IMR-90 (cell line): ENCODE data around the gene THRA. TPM values are rescaled to one million over a fixed set of nuclear protein-coding genes. Genes with fewer than 3 reads are reported as not detected.

ENCODE experiments used
- ATAC-seq: fragments of 200-7000 bp; cut with Tn5 transposase; 2 replicates; pipeline ENCODE4 v1.9.1; 2020; ENCODE audit warnings: low read depth, mild to moderate bottlenecking, moderate library complexity
- BruUV-seq: library from RNA; stranded (reverse); fragments of 400-500 nt; replicated peaks from 2 replicates; lab custom pipeline; 2021; lab: Mats Ljungman, UMichigan
- CTCF ChIA-PET: fragments of 300-600 bp; formaldehyde crosslinking; extraction: SDS; loops from one replicate; lab custom pipeline; 2021; ENCODE audit warnings: antibody characterized with exemption; lab: Yijun Ruan, JAX
- POLR2A ChIA-PET: fragments of 300-600 bp; sonication (Branson Sonifier 250); formaldehyde crosslinking; loops from one replicate; lab custom pipeline; 2022; ENCODE audit warnings: antibody characterized with exemption; ENCODE audit not compliant: unreplicated experiment; lab: Charles Lee
- DNase-seq: peaks from one replicate; pipeline ENCODE4 v3.0.0; 2013
- H2AFZ ChIP-seq: replicated peaks from 2 replicates; pipeline ENCODE3; 2013; ENCODE audit warnings: low read length, mild to moderate bottlenecking; ENCODE audit not compliant: poor library complexity
- H2AK5ac ChIP-seq: 2 replicates; pipeline ENCODE4 v1.6.1; 2013; ENCODE audit warnings: low read depth, low read length, inconsistent platforms
- H2AK9ac ChIP-seq: replicated peaks from 2 replicates; pipeline ENCODE3; 2013; ENCODE audit warnings: mild to moderate bottlenecking, low read depth, low read length, moderate library complexity; ENCODE audit not compliant: poor library complexity
- H2BK120ac ChIP-seq: 2 replicates; pipeline ENCODE4 v1.6.1; 2013; ENCODE audit warnings: low read depth, low read length, inconsistent platforms
- H2BK15ac ChIP-seq: 3 replicates; pipeline ENCODE4 v1.6.1; 2013; ENCODE audit warnings: low read depth, low read length, inconsistent platforms
- H2BK20ac ChIP-seq: 2 replicates; pipeline ENCODE4 v1.6.1; 2013; ENCODE audit warnings: low read depth, mild to moderate bottlenecking, inconsistent platforms, low read length, moderate library complexity
- H2BK5ac ChIP-seq: 2 replicates; pipeline ENCODE4 v1.6.1; 2013; ENCODE audit warnings: mild to moderate bottlenecking, low read depth, low read length, inconsistent platforms; ENCODE audit not compliant: poor library complexity, severe bottlenecking
- H3K14ac ChIP-seq: replicated peaks from 2 replicates; pipeline ENCODE4 v1.6.1; 2013; ENCODE audit warnings: low read depth, low read length, inconsistent platforms
- H3K18ac ChIP-seq: 2 replicates; pipeline ENCODE4 v1.6.1; 2013; ENCODE audit warnings: low read depth, low read length, control low read depth
- H3K23ac ChIP-seq: 2 replicates; pipeline ENCODE4 v1.6.1; 2013; ENCODE audit warnings: low read depth, low read length, inconsistent platforms
- H3K27ac ChIP-seq: 2 replicates; pipeline ENCODE4 v1.5.1; 2013; ENCODE audit warnings: mild to moderate bottlenecking, control low read depth, low read length; ENCODE audit not compliant: insufficient read depth
- H3K27me3 ChIP-seq: 2 replicates; pipeline ENCODE4 v1.6.1; 2013; ENCODE audit warnings: low read length; ENCODE audit not compliant: control insufficient read depth, insufficient read depth
- H3K36me3 ChIP-seq: 2 replicates; pipeline ENCODE4 v1.6.1; 2013; ENCODE audit warnings: low read length, mixed read lengths; ENCODE audit not compliant: control insufficient read depth, insufficient read depth
- H3K4ac ChIP-seq: 2 replicates; pipeline ENCODE4 v1.6.1; 2013; ENCODE audit warnings: low read depth, low read length, inconsistent platforms
- H3K4me1 ChIP-seq: 2 replicates; pipeline ENCODE4 v1.6.1; 2013; ENCODE audit warnings: low read length, mixed read lengths; ENCODE audit not compliant: control insufficient read depth, insufficient read depth
- H3K4me2 ChIP-seq: 2 replicates; pipeline ENCODE4 v1.6.1; 2013; ENCODE audit warnings: low read depth, mild to moderate bottlenecking, control low read depth, low read length, moderate library complexity
- H3K4me3 ChIP-seq: 2 replicates; pipeline ENCODE4 v1.5.1; 2013; ENCODE audit warnings: low read depth, mild to moderate bottlenecking, control low read depth, low read length, moderate library complexity; ENCODE audit not compliant: insufficient read depth
- H3K56ac ChIP-seq: 2 replicates; pipeline ENCODE4 v1.6.1; 2013; ENCODE audit warnings: low read length, inconsistent platforms; ENCODE audit not compliant: insufficient read depth; ENCODE audit errors: extremely low read depth
- H3K79me1 ChIP-seq, 2 experiments: 2 replicates each; pipeline ENCODE4 v1.6.1; 2013; ENCODE audit warnings: low read length in 2 of 2, inconsistent platforms in 1 of 2, low read depth in 1 of 2
- H3K9ac ChIP-seq: 2 replicates; pipeline ENCODE4 v1.6.1; 2013; ENCODE audit warnings: low read depth, low read length, control low read depth
- H3K9me1 ChIP-seq: 2 replicates; pipeline ENCODE4 v1.6.1; 2013; ENCODE audit warnings: low read length, inconsistent platforms; ENCODE audit not compliant: insufficient read depth
- H3K9me3 ChIP-seq: 2 replicates; pipeline ENCODE4 v1.6.1; 2013; ENCODE audit warnings: low read length; ENCODE audit not compliant: control insufficient read depth, insufficient read depth
- H4K20me1 ChIP-seq: 2 replicates; pipeline ENCODE4 v1.6.1; 2013; ENCODE audit warnings: low read length, inconsistent platforms; ENCODE audit not compliant: insufficient read depth
- H4K5ac ChIP-seq: 2 replicates; pipeline ENCODE4 v1.6.1; 2013; ENCODE audit warnings: mild to moderate bottlenecking, low read depth, low read length, control low read depth
- H4K8ac ChIP-seq, 2 experiments: 2 replicates each; pipeline ENCODE4 v1.6.1; 2013; ENCODE audit warnings: low read depth in 2 of 2, low read length in 2 of 2, control low read depth in 1 of 2, inconsistent platforms in 1 of 2
- H4K91ac ChIP-seq: 2 replicates; pipeline ENCODE4 v1.6.1; 2013; ENCODE audit warnings: low read depth, low read length, inconsistent platforms; ENCODE audit not compliant: insufficient read depth
- BHLHE40 ChIP-seq: fragments of 150-350 bp; IDR thresholded peaks from 2 replicates; pipeline ENCODE4 v1.6.1; 2016; ENCODE audit warnings: mild to moderate bottlenecking, low read depth, low read length
- CEBPB ChIP-seq: IDR thresholded peaks from 2 replicates; pipeline ENCODE4 v1.6.1; 2012; ENCODE audit warnings: low read depth, low read length, improper control_type of control experiment
- CHD1 ChIP-seq: IDR thresholded peaks from 2 replicates; pipeline ENCODE4 v1.6.1; 2012; ENCODE audit warnings: low read depth, low read length, improper control_type of control experiment
- CTCF ChIP-seq: conservative IDR thresholded peaks from 2 replicates; pipeline ENCODE4 v1.5.1; 2012; ENCODE audit warnings: mild to moderate bottlenecking, low read depth, low read length, improper control_type of control experiment
- ELK1 ChIP-seq: fragments of 150-350 bp; IDR thresholded peaks from 2 replicates; pipeline ENCODE4 v1.6.1; 2016; ENCODE audit warnings: low read depth, mild to moderate bottlenecking, low read length, moderate library complexity, borderline replicate concordance
- MAFK ChIP-seq: IDR thresholded peaks from 2 replicates; pipeline ENCODE4 v1.6.1; 2012; ENCODE audit warnings: low read depth, low read length, improper control_type of control experiment
- MAZ ChIP-seq: IDR thresholded peaks from 2 replicates; pipeline ENCODE4 v1.6.1; 2012; ENCODE audit warnings: low read depth, mild to moderate bottlenecking, low read length, improper control_type of control experiment, moderate library complexity, borderline replicate concordance
- MXI1 ChIP-seq: IDR thresholded peaks from 2 replicates; pipeline ENCODE4 v1.6.1; 2012; ENCODE audit warnings: low read depth, mild to moderate bottlenecking, low read length, moderate library complexity, borderline replicate concordance
- NFE2L2 ChIP-seq: fragments of 150-350 bp; IDR thresholded peaks from 2 replicates; pipeline ENCODE4 v1.6.1; 2016; ENCODE audit warnings: low read depth, mild to moderate bottlenecking, low read length
- SMC3 ChIP-seq: fragments of 150-350 bp; IDR thresholded peaks from 2 replicates; pipeline ENCODE4 v1.6.1; 2016; ENCODE audit warnings: low read depth, mild to moderate bottlenecking, antibody characterized with exemption, low read length, moderate library complexity
- USF2 ChIP-seq: fragments of 150-350 bp; IDR thresholded peaks from 2 replicates; pipeline ENCODE4 v1.6.1; 2017; ENCODE audit warnings: mild to moderate bottlenecking, antibody characterized with exemption, low read length, low read depth
- WGBS, 2 experiments: methylation state at CpG; one replicate each; pipeline versions ENCODE4 v1.1.5 to v1.1.7; 2013; ENCODE audit warnings: missing lambda C conversion rate in 2 of 2; ENCODE audit not compliant: insufficient read length in 1 of 2; ENCODE audit errors: extremely low coverage in 2 of 2; 5-methylcytosine and 5-hydroxymethylcytosine counted together
- dilution Hi-C: fragments of 300-500 bp; cut with HindIII; formaldehyde crosslinking; loops from one replicate; pipeline ENCODE4 v1.14.3; 2018; ENCODE audit warnings: low sequenced_read_pairs; ENCODE audit not compliant: unreplicated experiment
- in situ Hi-C: fragments of 300-500 bp; cut with MboI; formaldehyde crosslinking; loops from 3 replicates; pipeline ENCODE4 v1.14.3; 2019; ENCODE audit warnings: low sequenced_read_pairs, inconsistent platforms, mixed read lengths
- intact Hi-C: fragments of 100-400 bp; cut with micrococcal nuclease; formaldehyde crosslinking; loops from 2 replicates; pipeline ENCODE4 v1.10.0; 2022
- polyA plus RNA-seq, 3 experiments: library from polyadenylated mRNA; depleted of rRNA; stranded (reverse); fragments of >200 nt; gene quantifications; 2 replicates each; pipeline ENCODE4 v1.2.3, GENCODE V29; 2012; ENCODE audit warnings: low replicate concordance in 1 of 3
- total RNA-seq: library from RNA; depleted of rRNA; stranded (reverse); fragments of >200 nt; gene quantifications from 2 replicates; pipeline ENCODE4 v1.2.3, GENCODE V29; 2012

THRA gene
- total and polyA plus RNA-seq, 2 of the 4 experiments (the other 2 are of a cell fraction): 22.0 to 23.4 TPM

DNA sequence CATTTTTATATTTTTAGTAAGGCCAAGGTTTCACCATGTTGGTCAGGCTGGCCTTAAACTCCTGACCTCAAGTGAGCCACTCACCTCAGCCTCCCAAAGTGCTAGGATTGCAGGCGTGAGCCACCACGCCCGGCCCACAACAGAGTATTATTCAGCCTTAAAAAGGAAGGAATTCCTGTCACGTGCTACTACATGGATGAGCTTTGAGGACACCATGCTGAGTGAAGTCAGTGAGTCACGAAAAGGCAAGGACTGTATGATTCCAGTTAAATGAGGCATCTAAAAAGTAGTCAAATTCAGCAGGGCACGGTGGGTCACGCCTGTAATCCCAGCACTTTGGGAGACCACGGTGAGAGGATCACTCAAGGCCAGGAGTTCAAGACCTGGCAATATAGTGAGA, 37.9 kb upstream of the THRA start:
- TF ChIP-seq MAZ: no peak
- TF ChIP-seq NFE2L2: no peak
- TF ChIP-seq SMC3: no peak
- no peak for TF ChIP-seq MXI1
- no peak for TF ChIP-seq USF2
- TF ChIP-seq ELK1: no peak
- TF ChIP-seq CHD1: no peak
- no peak for TF ChIP-seq CEBPB
- TF ChIP-seq MAFK: no peak
- no peak for TF ChIP-seq BHLHE40
- TF ChIP-seq CTCF: no peak
- H2AFZ ChIP-seq: no peak overlapping the region
- H2BK120ac ChIP-seq: no peak overlapping the region
- H3K4ac ChIP-seq: no peak overlapping the region
- DNase-seq (no peak), ATAC-seq (no peak)
- dilution Hi-C loops (no loop called here), intact Hi-C loops (no loop called here), in situ Hi-C loops (loop anchor here (10.0 kb wide), 1 partner anchor 260 kb away; the partner anchor contains the start of gene CDC6)
- no peak overlapping the region for H3K9ac ChIP-seq
- peaks cover 46% of the 10 kb centered on the region for H3K36me3 ChIP-seq
- H4K91ac ChIP-seq: no peak overlapping the region
- no peak overlapping the region for H2BK20ac ChIP-seq
- H2AK9ac ChIP-seq: no peak overlapping the region
- H3K23ac ChIP-seq: no peak overlapping the region
- H2BK15ac ChIP-seq: no peak overlapping the region
- no peak overlapping the region for H3K56ac ChIP-seq
- no peak overlapping the region for H3K4me2 ChIP-seq
- CTCF ChIA-PET: interaction anchor here (0.5 kb wide), 1 partner anchor 122 kb away, joined by 4 read pairs; no protein-coding TSS in a partner anchor
- no peak overlapping the region for H4K5ac ChIP-seq
- BruUV-seq: no TSS peak
- H3K9me1 ChIP-seq: peaks cover 2% of the 10 kb centered on the region; the same call in 1 of the 2 replicates
- WGBS, 2 experiments: 90% methylated on average over 5 of the region's 8 CpGs; no CpG with 5 or more reads in 1 of the 2 experiments
- no peaks in the 10 kb centered on the region for H3K9me3 ChIP-seq
- no peak overlapping the region for H3K4me3 ChIP-seq
- H3K14ac ChIP-seq: no peak overlapping the region
- no peaks in the 10 kb centered on the region for H3K79me1 ChIP-seq
- no peak overlapping the region for H2AK5ac ChIP-seq
- H3K4me1 ChIP-seq: peaks cover 19% of the 10 kb centered on the region
- POLR2A ChIA-PET: no interaction called here
- H4K8ac ChIP-seq: no peak overlapping the region
- no peak overlapping the region for H3K27ac ChIP-seq
- H2BK5ac ChIP-seq: no peak overlapping the region
- no peak overlapping the region for H3K18ac ChIP-seq
- no peaks in the 10 kb centered on the region for H3K27me3 ChIP-seq
- no peaks in the 10 kb centered on the region for H4K20me1 ChIP-seq
